Kidney epithelial cell (primary cell): Measurements from ENCODE around the gene PRDM10. TPM values are rescaled to one million over a fixed set of nuclear protein-coding genes. Genes with fewer than 3 reads are reported as not detected.

Experiments
- DNase-seq: peaks from one replicate; pipeline ENCODE4 v3.0.0-alpha.2; 2010; ENCODE audit warnings: low read depth
- H3K27me3 ChIP-seq: 2 replicates; pipeline ENCODE4 v1.6.0; 2011; ENCODE audit warnings: low read length; ENCODE audit not compliant: control insufficient read depth, insufficient read depth
- H3K36me3 ChIP-seq: 2 replicates; pipeline ENCODE4 v1.5.1; 2011; ENCODE audit warnings: low read length; ENCODE audit not compliant: control insufficient read depth, insufficient read depth
- H3K4me3 ChIP-seq: 2 replicates; pipeline ENCODE4 v1.5.1; 2011; ENCODE audit warnings: low read depth, mild to moderate bottlenecking, control low read depth, low read length
- CTCF ChIP-seq: IDR thresholded peaks from 2 replicates; pipeline ENCODE4 v1.5.1; 2011; ENCODE audit warnings: mild to moderate bottlenecking, moderate library complexity, low read length, control low read depth, inconsistent platforms; ENCODE audit not compliant: insufficient read depth, poor library complexity, severe bottlenecking
- total RNA-seq: library from RNA; depleted of rRNA; stranded (reverse); fragments of >200 nt; gene quantifications from 2 replicates; pipeline ENCODE4 v1.2.3, GENCODE V29; 2015

The PRDM10 gene
- total RNA-seq, 1 donor from 2014 or later = 7.1 TPM

DNA sequence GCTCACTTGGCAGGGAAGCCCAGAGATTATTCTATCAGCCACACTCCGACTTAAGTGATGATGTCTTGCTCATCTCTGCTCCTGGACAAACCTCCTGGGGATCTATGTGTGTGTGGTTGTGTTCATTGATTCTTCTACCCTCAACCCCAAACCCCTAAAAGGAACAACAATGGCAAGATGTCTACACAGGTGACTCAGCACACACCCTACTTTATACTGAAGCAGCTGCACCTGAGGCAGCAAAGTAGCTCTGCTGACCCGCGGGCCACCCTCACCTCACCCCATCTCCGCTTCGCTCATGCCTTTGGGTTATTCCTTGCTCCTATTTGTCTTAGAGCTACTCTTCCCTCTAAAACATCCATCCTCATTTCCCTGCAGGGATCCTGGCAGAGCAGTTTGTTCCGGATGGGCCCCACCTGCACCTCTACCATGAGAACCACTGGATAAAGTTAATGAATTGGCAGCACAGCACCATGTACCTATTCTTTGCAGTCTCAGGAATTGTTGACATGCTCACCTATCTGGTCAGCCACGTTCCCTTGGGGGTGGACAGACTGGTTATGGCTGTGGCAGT, 148.3 kb downstream of the PRDM10 start:
- Histone ChIP-seq H3K27me3 (no peaks in the 10 kb centered on the region), H3K4me3 (no peak overlapping the region), H3K36me3 (no peaks in the 10 kb centered on the region)
- TF ChIP-seq CTCF = no peak
- DNase-seq = no peak

- H3K36me3 ChIP-seq = no peaks in the 10 kb centered on the region
- no peaks in the 10 kb centered on the region for H3K27me3 ChIP-seq
- no peak for DNase-seq
- no peak for TF ChIP-seq CTCF
- no peak overlapping the region for H3K4me3 ChIP-seq
Measured at GRCh38 chr11:129853518-129854231, 149.0 kb downstream of the PRDM10 start.

DNA sequence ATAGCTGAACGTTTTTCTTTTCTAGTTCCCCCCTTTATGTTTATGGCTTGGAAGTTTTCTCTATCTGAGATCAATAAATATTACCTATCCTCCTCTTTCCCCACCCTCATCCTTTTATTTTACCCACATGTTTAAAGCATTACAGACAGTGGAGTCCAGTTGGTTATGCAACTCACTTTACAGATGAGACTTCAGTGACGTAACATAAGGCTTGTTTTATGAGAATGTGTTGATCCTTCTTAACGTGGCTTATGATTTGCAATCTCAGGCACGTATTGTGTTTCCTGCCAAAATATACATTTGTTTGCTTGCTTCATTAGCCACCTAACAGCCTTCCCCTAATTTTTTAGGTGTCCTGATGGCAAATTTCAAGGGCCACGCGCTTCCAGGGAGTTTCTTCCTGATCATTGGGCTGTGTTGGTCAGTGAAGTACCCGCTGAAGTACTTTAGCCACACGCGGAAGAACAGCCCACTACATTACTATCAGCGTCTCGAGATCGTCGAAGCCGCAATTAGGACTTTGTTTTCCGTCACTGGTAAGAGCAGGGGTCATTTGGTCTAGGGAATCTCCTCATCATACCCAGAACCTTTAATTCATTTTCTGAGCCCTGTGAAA, 150.4 kb downstream of the PRDM10 start:
- no peak for DNase-seq
- Histone ChIP-seq H3K4me3 (no peak overlapping the region), H3K27me3 (no peaks in the 10 kb centered on the region), H3K36me3 (no peaks in the 10 kb centered on the region)
- no peak for TF ChIP-seq CTCF

Other genes starting within 250 kb of the PRDM10 start
- 2.3 and 2.8 TPM in 2 replicates for gene TMEM45B, start 187.0 kb downstream of the PRDM10 start, total RNA-seq
- gene NFRKB, start 107.3 kb downstream of the PRDM10 start, total RNA-seq = 30.1 and 31.7 TPM in 2 replicates
- gene APLP2, start 67.1 kb upstream of the PRDM10 start, total RNA-seq = 501 and 586 TPM in 2 replicates
- 93.0 and 98.4 TPM in 2 replicates for gene ST14, start 156.9 kb upstream of the PRDM10 start, total RNA-seq